OCI-LY7 (cell line): Measurements from ENCODE around the gene SAP30. TPM values are rescaled to one million over a fixed set of nuclear protein-coding genes. Genes with fewer than 3 reads are reported as not detected.

Source experiments
- BruUV-seq: library from RNA; stranded (reverse); fragments of 400-500 nt; replicated peaks from 2 replicates; lab custom pipeline; 2021; lab: Mats Ljungman, UMichigan
- CTCF ChIA-PET: fragments of 300-600 bp; sonication (Branson Sonifier 250); formaldehyde crosslinking; loops from one replicate; lab custom pipeline; 2022; ENCODE audit warnings: antibody characterized with exemption; ENCODE audit not compliant: unreplicated experiment; lab: Charles Lee
- POLR2A ChIA-PET: fragments of 300-600 bp; sonication (Branson Sonifier 250); formaldehyde crosslinking; loops from one replicate; lab custom pipeline; 2022; ENCODE audit warnings: antibody characterized with exemption; lab: Charles Lee
- DNase-seq: peaks from one replicate; pipeline ENCODE4 v3.0.0-alpha.2; 2015; ENCODE audit warnings: low spot score
- H2AFZ ChIP-seq: fragments of 200-600 bp; sonication (generic), shearing (Covaris generic); 2 replicates; pipeline ENCODE4 v1.6.1; 2014; ENCODE audit warnings: mild to moderate bottlenecking, antibody characterized with exemption, low read length, moderate library complexity
- H3K27ac ChIP-seq: fragments of 200-600 bp; sonication (generic); 2 replicates; pipeline ENCODE4 v1.5.1; 2014; ENCODE audit warnings: mixed run types, low read depth, mild to moderate bottlenecking, moderate library complexity, low read length, inconsistent platforms; ENCODE audit not compliant: poor library complexity, severe bottlenecking
- H3K36me3 ChIP-seq: fragments of 200-600 bp; sonication (generic); 2 replicates; pipeline ENCODE4 v1.6.1; 2014; ENCODE audit warnings: mild to moderate bottlenecking, antibody characterized with exemption, low read length, moderate library complexity, mixed read lengths; ENCODE audit not compliant: insufficient read depth
- H3K4me1 ChIP-seq: fragments of 200-600 bp; sonication (generic); 2 replicates; pipeline ENCODE4 v1.5.1; 2014; ENCODE audit warnings: mild to moderate bottlenecking, low read length; ENCODE audit not compliant: insufficient read depth, poor library complexity, severe bottlenecking
- H3K4me2 ChIP-seq: fragments of 200-600 bp; sonication (generic); 2 replicates; pipeline ENCODE4 v1.6.1; 2014; ENCODE audit warnings: mild to moderate bottlenecking, low read length
- H3K4me3 ChIP-seq: fragments of 200-600 bp; sonication (generic); 2 replicates; pipeline ENCODE4 v1.5.1; 2014; ENCODE audit warnings: mild to moderate bottlenecking, low read depth, low read length; ENCODE audit not compliant: poor library complexity, severe bottlenecking
- H3K79me2 ChIP-seq: fragments of 200-600 bp; sonication (generic); 2 replicates; pipeline ENCODE4 v1.6.1; 2016; ENCODE audit warnings: low read depth, mild to moderate bottlenecking, low read length, moderate library complexity, mixed read lengths; ENCODE audit not compliant: insufficient read depth
- H3K9me2 ChIP-seq: fragments of 200-600 bp; sonication (generic); 2 replicates; pipeline ENCODE4 v1.6.1; 2016; ENCODE audit warnings: mild to moderate bottlenecking, low read length, mixed read lengths; ENCODE audit not compliant: insufficient read depth
- H3K9me3 ChIP-seq: fragments of 200-600 bp; sonication (generic); 2 replicates; pipeline ENCODE4 v1.6.1; 2014; ENCODE audit warnings: mild to moderate bottlenecking, mixed run types, low read length, mixed read lengths
- H4K20me1 ChIP-seq: fragments of 200-600 bp; sonication (generic); 2 replicates; pipeline ENCODE4 v1.6.1; 2014; ENCODE audit warnings: mild to moderate bottlenecking, antibody characterized with exemption, low read length, moderate library complexity, mixed read lengths; ENCODE audit not compliant: insufficient read depth
- CTCF ChIP-seq: fragments of 200-600 bp; sonication (generic); conservative IDR thresholded peaks from 2 replicates; pipeline ENCODE4 v1.5.1; 2014; ENCODE audit warnings: mild to moderate bottlenecking, antibody characterized with exemption, low read length, moderate library complexity, mixed read lengths
- EZH2phosphoT487 ChIP-seq: fragments of 200-600 bp; sonication (generic); IDR thresholded peaks from 2 replicates; pipeline ENCODE4 v1.6.1; 2018; ENCODE audit warnings: low read depth, borderline replicate concordance, mild to moderate bottlenecking, mixed run types, antibody characterized with exemption, low read length, moderate library complexity, mixed read lengths
- intact Hi-C: fragments of 100-400 bp; cut with micrococcal nuclease; formaldehyde crosslinking; loops from one replicate; pipeline ENCODE4 v1.10.0; 2022; ENCODE audit not compliant: unreplicated experiment
- total RNA-seq, 2 experiments: library from RNA; depleted of rRNA in 1 of 2; stranded (reverse); fragments of >200 nt in 1 of 2; shearing (Covaris generic) in 1 of 2; gene quantifications; 2 replicates each; pipeline ENCODE4 v1.2.3, GENCODE V29; 2014 to 2022

The SAP30 gene
- total RNA-seq, 2 experiments from 2014 or later = 56.0 to 86.2 TPM

- peak; percentile 7 for DNase-seq
- TF ChIP-seq EZH2phosphoT487 = no peak
- no peak for TF ChIP-seq CTCF
- no TSS peak for BruUV-seq
- Histone ChIP-seq H3K79me2 (peaks cover 44% of the 10 kb centered on the region), H3K9me2 (no peaks in the 10 kb centered on the region), H3K27ac (peak overlapping the region; percentile 32), H3K4me2 (peak overlapping the region; percentile 97), H3K4me1 (peaks cover 30% of the 10 kb centered on the region), H3K36me3 (peaks cover under 1% of the 10 kb centered on the region; the same call in 1 of the 2 replicates), H2AFZ (peak overlapping the region; percentile 42; the same call in 1 of the 2 replicates), H4K20me1 (peaks cover 1% of the 10 kb centered on the region; the same call in 1 of the 2 replicates), H3K4me3 (peak overlapping the region; percentile 83), H3K9me3 (no peaks in the 10 kb centered on the region)
- intact Hi-C loops = loop anchor here (2.0 kb wide), 1 partner anchor 199 kb away; the partner anchor contains the start of gene GALNT7
- ChIA-PET CTCF (interaction anchor here (0.7 to 1.0 kb wide), 2 partner anchors 33 to 66 kb away, joined by 3 to 4 read pairs; partner anchors contain the start of gene HMGB2), POLR2A (interaction anchor here (0.7 to 13.3 kb wide), 8 partner anchors 10 to 197 kb away, joined by 3 to 336 read pairs (median 4); partner anchors contain the start of gene HMGB2)
These were observed 2.8 kb upstream of the SAP30 start for GRCh38 chr4:173367946-173368345.

- Histone ChIP-seq H2AFZ (peak overlapping the region; percentile 62), H3K9me3 (no peaks in the 10 kb centered on the region), H3K4me2 (peak overlapping the region; percentile 97), H3K9me2 (no peaks in the 10 kb centered on the region), H4K20me1 (peaks cover 6% of the 10 kb centered on the region; the same call in 1 of the 2 replicates), H3K79me2 (peaks cover 65% of the 10 kb centered on the region), H3K4me3 (peak overlapping the region; percentile 83), H3K36me3 (peaks cover 20% of the 10 kb centered on the region), H3K27ac (peak overlapping the region; percentile 91), H3K4me1 (peaks cover 44% of the 10 kb centered on the region)
- DNase-seq = peak; percentile 77
- intact Hi-C loops = loop anchor here (1.0 to 10.0 kb wide), 2 partner anchors 36 to 915 kb away; partner anchors contain the start of genes CEP44, FBXO8 and HMGB2
- ChIA-PET POLR2A (interaction anchor here (0.6 to 13.3 kb wide), 22 partner anchors 9 to 498 kb away, joined by 3 to 336 read pairs (median 4); partner anchors contain the start of genes GALNT7 and HMGB2), CTCF (interaction anchor here (0.6 to 1.1 kb wide), 3 partner anchors 76 to 236 kb away, joined by 3 to 7 read pairs (median 4); no protein-coding TSS in a partner anchor)
- TSS peak; percentile 65 for BruUV-seq
- TF ChIP-seq EZH2phosphoT487 = no peak
These were observed 651 bp upstream of the SAP30 start for GRCh38 chr4:173370130-173370476.

- Histone ChIP-seq H3K4me3 (peak overlapping the region; percentile 83), H3K27ac (peak overlapping the region; percentile 91), H3K9me3 (no peaks in the 10 kb centered on the region), H2AFZ (0 out of 2 replicates have a peak overlapping the region, but pooled peaks have one; percentile 23), H3K9me2 (no peaks in the 10 kb centered on the region), H3K36me3 (peaks cover 33% of the 10 kb centered on the region), H3K79me2 (peaks cover 73% of the 10 kb centered on the region), H3K4me1 (peaks cover 31% of the 10 kb centered on the region), H3K4me2 (peak overlapping the region; percentile 92), H4K20me1 (peaks cover 6% of the 10 kb centered on the region; the same call in 1 of the 2 replicates)
- ChIA-PET POLR2A (interaction anchor here (0.6 to 13.3 kb wide), 15 partner anchors 12 to 253 kb away, joined by 3 to 336 read pairs (median 4); partner anchors contain the start of gene HMGB2), CTCF (interaction anchor here (1.1 to 1.3 kb wide), 2 partner anchors 37 to 52 kb away, joined by 4 read pairs; partner anchors contain the start of gene HMGB2)
- intact Hi-C loops = loop anchor here (10.0 kb wide), 1 partner anchor 913 kb away; the partner anchor contains the start of genes CEP44 and FBXO8
- TF ChIP-seq EZH2phosphoT487 (no peak), CTCF (no peak)
- no TSS peak for BruUV-seq
- peak; percentile 73 for DNase-seq
These were observed 788 bp downstream of the SAP30 start for GRCh38 chr4:173371292-173372192.
